SU-DHL-6 (cell line): ENCODE measurements around the gene RNF121.

ENCODE experiments used
- CTCF ChIP-seq: fragments of 200-600 bp; sonication (generic); IDR thresholded peaks from one replicate; pipeline ENCODE4 v1.5.1; 2017; ENCODE audit warnings: antibody characterized with exemption, mild to moderate bottlenecking, low read length, moderate library complexity; ENCODE audit not compliant: insufficient read depth, poor library complexity, severe bottlenecking
- EZH2phosphoT487 ChIP-seq: fragments of 200-600 bp; sonication (generic), shearing (Covaris generic); conservative IDR thresholded peaks from 2 replicates; pipeline ENCODE4 v1.6.1; 2018; ENCODE audit warnings: mild to moderate bottlenecking, antibody characterized with exemption, low read length, moderate library complexity, mixed read lengths

DNA sequence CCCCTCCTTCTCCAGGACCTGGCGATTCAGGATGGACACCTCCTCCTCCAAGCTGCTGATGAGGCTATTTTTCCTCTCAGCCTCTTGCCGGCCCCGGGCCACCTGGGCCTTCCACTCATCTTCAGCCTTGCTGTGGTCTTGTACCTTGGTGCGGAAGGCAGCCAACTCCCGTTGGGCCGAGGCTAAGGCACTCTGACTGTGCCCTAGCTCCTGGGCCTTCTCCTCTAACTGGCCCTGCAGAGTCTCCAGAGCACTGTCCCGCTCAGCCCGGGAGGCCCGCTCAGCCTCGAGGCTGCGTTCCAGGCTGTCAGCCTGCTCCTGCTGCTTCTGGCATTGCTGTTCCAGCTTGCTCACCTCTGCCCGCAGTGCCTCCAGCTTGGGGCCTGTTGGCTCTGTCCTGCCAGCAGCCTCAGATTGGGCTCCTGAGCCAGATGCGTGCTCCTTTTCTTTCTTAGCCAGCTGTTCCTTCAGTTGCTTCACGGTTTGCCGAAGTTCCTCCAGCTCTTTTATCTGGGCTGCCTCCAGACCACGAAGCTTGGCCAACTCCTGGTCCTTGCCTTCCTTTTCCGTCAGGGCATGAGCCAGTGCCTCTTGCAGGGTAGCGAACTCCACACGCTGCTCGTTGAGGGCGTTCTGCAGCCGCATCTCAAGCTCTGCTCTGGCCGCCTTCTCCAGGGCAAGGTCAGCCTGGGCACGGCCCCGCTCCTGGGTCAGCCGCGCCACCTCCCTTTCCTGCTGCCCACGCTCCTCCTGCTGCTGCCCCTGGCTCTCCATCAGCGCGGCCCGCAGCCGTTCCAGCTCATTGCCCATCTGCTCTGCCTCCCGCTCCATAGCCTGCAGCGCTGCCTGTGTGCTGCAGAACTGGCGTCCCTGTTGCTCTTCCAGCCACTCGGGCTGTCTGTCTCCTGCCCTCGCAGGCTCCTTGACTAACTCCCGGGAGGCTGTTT is 85.2 kb downstream of the RNF121 start:
- TF ChIP-seq CTCF (no peak), EZH2phosphoT487 (no peak)
